ENCODE results near the gene OSBP2.

OSBP2 gene

GRCh38 chr22:30751529-30751928, 56.9 kb downstream of the OSBP2 start:
- DNase-seq (ENCODE audit: low read depth), result no peak
- TF ChIP-seq, protein P1, sequence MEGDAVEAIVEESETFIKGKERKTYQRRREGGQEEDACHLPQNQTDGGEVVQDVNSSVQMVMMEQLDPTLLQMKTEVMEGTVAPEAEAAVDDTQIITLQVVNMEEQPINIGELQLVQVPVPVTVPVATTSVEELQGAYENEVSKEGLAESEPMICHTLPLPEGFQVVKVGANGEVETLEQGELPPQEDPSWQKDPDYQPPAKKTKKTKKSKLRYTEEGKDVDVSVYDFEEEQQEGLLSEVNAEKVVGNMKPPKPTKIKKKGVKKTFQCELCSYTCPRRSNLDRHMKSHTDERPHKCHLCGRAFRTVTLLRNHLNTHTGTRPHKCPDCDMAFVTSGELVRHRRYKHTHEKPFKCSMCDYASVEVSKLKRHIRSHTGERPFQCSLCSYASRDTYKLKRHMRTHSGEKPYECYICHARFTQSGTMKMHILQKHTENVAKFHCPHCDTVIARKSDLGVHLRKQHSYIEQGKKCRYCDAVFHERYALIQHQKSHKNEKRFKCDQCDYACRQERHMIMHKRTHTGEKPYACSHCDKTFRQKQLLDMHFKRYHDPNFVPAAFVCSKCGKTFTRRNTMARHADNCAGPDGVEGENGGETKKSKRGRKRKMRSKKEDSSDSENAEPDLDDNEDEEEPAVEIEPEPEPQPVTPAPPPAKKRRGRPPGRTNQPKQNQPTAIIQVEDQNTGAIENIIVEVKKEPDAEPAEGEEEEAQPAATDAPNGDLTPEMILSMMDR (conservative IDR thresholded peaks at IDR 0.05; ENCODE audit: low read depth, low read length), result no peak
- H3K4me3 ChIP-seq (ENCODE audit: low read depth, low read length), result no peak overlapping the region

DNA sequence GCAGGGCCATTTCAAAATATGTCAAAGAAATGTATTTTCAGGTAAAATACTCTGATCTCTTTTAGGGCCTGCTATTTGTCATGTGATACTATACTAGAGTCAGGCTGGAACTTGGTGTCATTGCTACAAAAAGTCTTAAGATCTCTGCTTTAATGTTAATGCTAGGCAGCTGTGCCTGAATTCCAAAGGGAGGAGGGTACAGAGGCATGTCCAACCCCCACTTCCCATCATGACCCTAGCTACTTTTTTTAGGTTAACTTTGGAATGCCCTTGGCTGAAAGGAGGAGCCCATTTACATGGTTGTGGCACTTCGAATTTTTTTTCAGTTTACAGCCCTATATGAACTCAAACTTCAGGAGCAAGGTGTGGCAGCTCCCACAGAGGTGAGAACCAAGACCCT, 58.1 kb downstream of the OSBP2 start:
- TF ChIP-seq, protein P1 (conservative IDR thresholded peaks at IDR 0.05; ENCODE audit: low read depth, low read length), result no peak
- no peak for DNase-seq (ENCODE audit: low read depth)

GRCh38 chr22:30753701-30754100, 59.0 kb downstream of the OSBP2 start:
- DNase-seq (ENCODE audit: low read depth), result no peak
- H3K4me3 ChIP-seq (ENCODE audit: low read depth, low read length), result no peak overlapping the region
- TF ChIP-seq, protein P1 (conservative IDR thresholded peaks at IDR 0.05; ENCODE audit: low read depth, low read length), result no peak

More for the DNA sequence above, 58.1 kb downstream of the OSBP2 start:
- H3K4me3 ChIP-seq (ENCODE audit: low read depth, low read length), result no peak overlapping the region

DNA sequence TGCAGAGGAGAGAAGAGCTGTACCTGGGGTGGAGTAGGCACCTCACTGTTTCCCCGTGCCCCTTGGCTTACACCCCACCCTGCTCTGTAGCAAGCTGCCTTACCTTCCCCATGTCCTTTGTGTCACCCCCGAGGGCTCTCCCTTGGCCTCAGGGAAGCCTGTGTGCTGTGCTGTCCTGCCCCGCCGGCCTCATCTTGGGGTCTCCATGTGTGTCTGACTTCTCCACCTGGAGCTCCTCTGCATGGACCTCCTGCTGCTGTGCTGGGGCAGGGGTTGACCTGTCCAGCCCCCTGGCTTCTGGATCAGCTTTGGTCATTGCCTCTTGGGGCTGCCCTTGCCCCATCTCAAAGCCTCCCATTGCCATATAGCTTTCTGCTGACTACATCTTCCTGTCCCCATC, 59.8 kb downstream of the OSBP2 start:
- H3K4me3 ChIP-seq (ENCODE audit: low read depth, low read length), result no peak overlapping the region
- DNase-seq (ENCODE audit: low read depth), result no peak
- TF ChIP-seq, protein P1 (conservative IDR thresholded peaks at IDR 0.05; ENCODE audit: low read depth, low read length), result no peak

GRCh38 chr22:30754971-30755758, 60.5 kb downstream of the OSBP2 start:
- peak; percentile 92 for DNase-seq (ENCODE audit: low read depth)
- TF ChIP-seq, protein P1 (conservative IDR thresholded peaks at IDR 0.05; ENCODE audit: low read depth, low read length), result peak; percentile 96
- no peak overlapping the region for H3K4me3 ChIP-seq (ENCODE audit: low read depth, low read length)

GRCh38 chr22:30755759-30756124, 61.1 kb downstream of the OSBP2 start:
- no peak for DNase-seq (ENCODE audit: low read depth)
- TF ChIP-seq, protein P1 (conservative IDR thresholded peaks at IDR 0.05; ENCODE audit: low read depth, low read length), result no peak
- no peak overlapping the region for H3K4me3 ChIP-seq (ENCODE audit: low read depth, low read length)
